Transverse colon (tissue), 4 donors: Measurements from ENCODE around the gene S100A5.

Source experiments
- CTCF ChIP-seq, 5 experiments: fragments of 200-600 bp in 3 of 5; fragments of 450-650 bp in 2 of 5; sonication (generic) in 3 of 5; IDR thresholded peaks; 1 replicate in 2 of 5; 2 replicates in 3 of 5; pipeline ENCODE4 v1.5.1; 2016 to 2017; ENCODE audit warnings: antibody characterized with exemption in 5 of 5, inconsistent platforms in 3 of 5, mild to moderate bottlenecking in 2 of 5, moderate library complexity in 1 of 5
- EP300 ChIP-seq: sonication (generic); formaldehyde crosslinking; IDR thresholded peaks from one replicate; pipeline ENCODE4 v1.6.1; 2017; ENCODE audit warnings: antibody characterized with exemption, low read depth
- POLR2AphosphoS5 ChIP-seq, 3 donors: sonication (generic); formaldehyde crosslinking; IDR thresholded peaks; one replicate each; pipeline ENCODE4 v1.6.1; 2016; ENCODE audit warnings: antibody characterized with exemption in 3 of 3

- no peak for TF ChIP-seq EP300
- TF ChIP-seq CTCF (IDR thresholded peaks at IDR 0.05) = no peak
- no peak for TF ChIP-seq POLR2AphosphoS5 (IDR thresholded peaks at IDR 0.05)
Observed at GRCh38 chr1:153505576-153505975, 35.2 kb downstream of the S100A5 start.
